Endometrium (tissue), 2 donors: ENCODE measurements around the gene UBA1.

Experiments
- FAIRE-seq: peaks from 2 replicates; lab custom pipeline; 2012; peaks lifted over from hg19 to GRCh38; lab: Jason Lieb, UNC
- donor health status: control.
- donor health status: control.

Gene UBA1

GRCh38 chrX:47169726-47170515 lies 23.7 kb upstream of the UBA1 start:
- FAIRE-seq, result no peak

DNA sequence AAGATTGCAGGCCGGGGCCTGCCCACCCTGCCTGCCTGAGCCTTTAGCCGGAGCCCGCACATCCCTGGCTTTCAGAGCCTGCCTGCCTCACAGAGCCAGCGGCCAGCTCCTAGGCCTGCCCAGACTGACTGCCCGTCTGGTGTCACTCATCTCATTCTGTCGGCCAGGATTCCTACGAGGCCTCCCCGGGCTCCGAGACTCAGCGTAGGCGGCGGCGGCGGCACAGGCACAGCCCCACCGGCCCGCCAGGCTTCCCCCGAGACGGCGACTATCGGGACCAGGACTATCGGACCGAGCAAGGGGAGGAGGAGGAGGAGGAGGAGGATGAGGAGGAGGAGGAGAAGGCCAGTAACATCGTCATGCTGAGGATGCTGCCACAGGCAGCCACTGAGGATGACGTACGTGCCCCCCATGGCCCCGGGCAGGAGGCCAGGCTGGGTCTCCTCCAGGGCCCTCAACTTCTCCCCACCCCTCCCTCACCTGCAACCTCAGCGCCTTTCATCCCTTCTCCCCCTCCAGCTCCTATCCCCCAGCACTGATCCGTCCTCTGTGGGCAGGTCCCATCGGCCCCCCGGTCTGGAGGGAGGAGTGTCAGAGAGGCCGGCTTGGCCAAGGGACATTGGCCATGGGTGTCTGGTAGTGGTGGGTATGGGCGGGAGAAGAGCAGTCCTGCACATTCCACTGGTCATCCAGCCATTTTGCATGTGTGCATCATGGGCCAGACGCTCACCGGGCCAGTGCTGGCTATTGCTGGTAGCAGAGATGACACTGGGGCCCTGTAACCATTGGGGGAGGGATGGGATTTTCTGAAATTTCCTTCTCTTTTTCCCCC lies 22.6 kb upstream of the UBA1 start:
- FAIRE-seq, result no peak

DNA sequence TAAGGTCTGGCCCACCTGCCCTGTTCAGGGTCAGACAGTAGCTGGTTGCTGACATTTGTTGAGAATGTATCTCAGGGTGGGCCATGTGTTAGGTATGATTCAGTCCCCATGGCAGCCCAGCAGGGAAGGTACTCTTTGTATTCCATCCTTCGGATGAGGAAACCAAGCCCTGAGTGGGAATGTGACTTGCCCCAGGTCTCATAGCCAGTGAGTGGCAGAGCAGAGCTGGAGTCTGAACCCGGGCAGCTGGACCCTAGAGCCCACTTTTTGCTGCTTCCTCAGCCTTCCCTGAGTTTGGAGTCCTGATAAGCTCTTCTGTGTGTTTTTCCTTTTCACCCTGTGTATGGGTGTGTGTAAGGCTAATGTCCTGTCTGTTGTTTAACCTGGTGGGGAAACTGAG lies 21.6 kb upstream of the UBA1 start:
- no peak for FAIRE-seq

DNA sequence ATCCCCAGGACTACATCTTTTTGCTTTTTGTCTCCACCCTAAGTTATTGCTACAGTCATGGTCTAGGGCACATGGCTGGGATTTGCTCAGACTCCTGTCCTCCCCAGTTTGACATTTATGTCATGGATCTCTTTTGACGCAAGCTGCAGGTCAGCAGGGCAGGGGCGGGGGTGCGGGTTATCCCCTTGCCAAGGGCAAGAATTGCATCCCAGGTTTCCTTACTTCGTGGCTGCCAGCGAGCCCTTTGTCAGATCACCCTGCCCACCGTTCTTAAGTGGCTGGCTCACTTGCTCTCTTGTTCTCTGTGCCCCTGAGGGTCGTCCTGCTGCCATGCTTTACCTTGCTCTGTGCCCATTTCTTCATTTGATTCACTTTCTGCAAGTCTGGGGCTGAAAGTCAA lies 21.1 kb upstream of the UBA1 start:
- no peak for FAIRE-seq

GRCh38 chrX:47172971-47173792 lies 20.4 kb upstream of the UBA1 start:
- FAIRE-seq, result no peak

GRCh38 chrX:47174376-47174775 lies 19.3 kb upstream of the UBA1 start:
- no peak for FAIRE-seq

- no peak for FAIRE-seq
These were observed 18.6 kb upstream of the UBA1 start for GRCh38 chrX:47174846-47175587.

DNA sequence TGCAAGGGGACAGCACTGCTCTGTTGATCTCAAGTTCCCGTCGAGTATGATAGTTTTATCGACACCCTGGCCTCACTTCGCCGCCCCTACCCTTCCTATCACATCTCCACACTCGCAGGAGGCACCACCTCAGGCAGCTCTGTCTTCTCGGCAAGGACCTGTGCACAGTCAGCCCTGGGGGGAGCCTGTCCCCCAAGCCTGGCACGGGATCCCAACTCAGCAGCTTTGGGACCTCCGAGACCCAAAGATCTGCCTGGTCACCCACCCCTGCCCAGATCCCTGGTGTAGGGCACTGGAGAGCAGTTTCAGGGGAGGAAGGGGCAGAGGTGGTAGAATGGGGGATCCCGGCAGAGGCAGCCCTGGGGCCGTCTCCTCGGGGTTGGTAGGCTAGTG lies 18.0 kb upstream of the UBA1 start:
- FAIRE-seq, result no peak

DNA sequence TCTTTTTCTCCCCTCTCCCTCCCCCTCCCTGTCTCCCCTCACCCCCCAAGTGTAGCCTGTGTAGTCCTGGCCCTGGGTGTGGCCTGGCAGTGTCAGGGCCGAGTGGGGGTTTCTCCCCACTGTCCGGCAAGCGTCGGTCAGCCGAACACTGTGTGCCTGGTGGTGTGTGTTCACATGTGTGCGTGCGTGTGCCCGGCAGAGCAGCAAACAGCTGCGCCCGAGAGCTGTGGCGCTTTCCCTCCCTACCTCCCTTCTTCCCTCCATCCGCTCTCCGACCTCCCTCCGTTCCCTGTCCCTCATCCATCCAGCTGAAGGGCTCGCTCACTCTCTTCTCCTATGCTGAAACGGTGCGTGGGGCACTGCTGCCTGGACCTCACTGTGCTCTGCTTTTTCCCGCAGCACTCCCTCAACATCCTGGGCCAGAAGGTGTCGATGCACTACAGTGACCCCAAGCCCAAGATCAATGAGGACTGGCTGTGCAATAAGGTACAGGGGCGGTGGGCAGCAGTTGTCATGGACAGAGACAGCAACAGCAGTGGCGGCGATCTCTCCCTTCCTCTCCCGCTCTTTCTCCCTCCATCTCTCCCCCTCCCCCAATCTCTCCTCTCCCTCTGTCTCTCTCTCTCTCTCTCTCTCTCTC lies 17.4 kb upstream of the UBA1 start:
- no peak for FAIRE-seq

DNA sequence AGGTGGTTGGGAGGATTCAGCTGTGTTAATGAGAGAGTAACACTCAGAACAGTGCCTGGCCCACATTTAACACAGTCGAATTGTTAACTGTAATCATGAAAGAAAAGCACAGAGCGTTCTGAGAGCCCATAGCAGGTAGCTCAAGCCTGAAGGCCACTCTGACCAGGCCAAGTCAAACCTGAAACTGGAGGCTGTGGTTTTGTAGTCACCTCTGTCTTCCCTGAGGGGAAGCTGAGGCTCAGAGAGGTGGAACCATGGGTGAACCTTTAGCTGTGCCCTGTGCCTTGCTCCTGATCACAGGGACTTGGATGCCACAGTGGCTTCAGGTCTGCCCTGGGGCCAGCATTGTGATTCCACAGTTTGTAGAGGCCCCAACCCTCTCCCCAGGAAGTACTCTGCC lies 16.6 kb upstream of the UBA1 start:
- FAIRE-seq, result no peak

- no peak for FAIRE-seq
These were observed 15.3 kb upstream of the UBA1 start for GRCh38 chrX:47178337-47178736.

DNA sequence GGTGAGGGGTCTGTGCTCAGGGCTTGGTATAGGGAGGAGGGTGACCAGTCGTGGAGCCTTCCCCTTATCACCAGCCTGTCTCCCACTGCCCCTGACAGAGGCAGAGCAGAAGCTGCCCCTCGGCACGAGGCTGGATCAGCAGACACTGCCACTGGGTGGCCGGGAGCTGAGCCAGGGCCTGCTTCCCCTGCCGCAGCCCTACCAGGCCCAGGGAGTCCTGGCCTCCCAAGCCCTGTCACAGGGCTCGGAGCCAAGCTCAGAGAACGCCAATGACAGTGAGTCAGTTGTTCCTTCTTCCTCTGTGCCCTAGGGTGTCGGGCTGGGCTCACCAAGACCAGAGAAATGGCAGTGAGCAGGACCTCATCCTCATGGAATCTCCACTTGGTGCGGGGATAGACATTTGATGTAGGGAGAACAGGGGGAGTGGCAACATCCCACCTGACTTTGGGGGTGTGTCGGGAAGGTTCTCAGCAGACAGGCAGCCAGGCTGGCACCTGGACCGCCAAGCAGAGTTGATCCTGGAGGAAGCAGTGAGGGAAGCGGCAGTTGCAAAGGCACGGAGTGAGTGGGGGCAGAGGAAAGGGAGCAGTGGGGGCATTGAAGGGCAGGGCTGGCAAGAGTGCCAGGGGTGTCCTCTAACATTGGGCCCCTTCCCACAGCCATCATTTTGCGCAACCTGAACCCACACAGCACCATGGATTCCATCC lies 14.3 kb upstream of the UBA1 start:
- no peak for FAIRE-seq

DNA sequence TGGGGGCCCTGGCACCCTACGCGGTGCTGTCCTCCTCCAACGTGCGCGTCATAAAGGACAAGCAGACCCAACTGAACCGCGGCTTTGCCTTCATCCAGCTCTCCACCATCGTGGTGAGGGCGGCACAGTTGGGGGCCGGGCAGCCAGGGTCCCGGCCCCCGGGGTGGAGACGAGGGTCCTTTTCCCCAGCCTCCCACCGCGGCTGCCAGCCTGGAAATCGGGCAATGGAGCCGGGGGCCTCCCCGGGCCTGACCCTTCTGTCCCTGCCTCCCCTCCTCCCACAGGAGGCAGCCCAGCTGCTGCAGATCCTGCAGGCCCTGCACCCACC lies 13.7 kb upstream of the UBA1 start:
- FAIRE-seq, result no peak

- no peak for FAIRE-seq
These were observed 13.3 kb upstream of the UBA1 start for GRCh38 chrX:47180346-47180745.

GRCh38 chrX:47181301-47181700 lies 12.3 kb upstream of the UBA1 start:
- no peak for FAIRE-seq

DNA sequence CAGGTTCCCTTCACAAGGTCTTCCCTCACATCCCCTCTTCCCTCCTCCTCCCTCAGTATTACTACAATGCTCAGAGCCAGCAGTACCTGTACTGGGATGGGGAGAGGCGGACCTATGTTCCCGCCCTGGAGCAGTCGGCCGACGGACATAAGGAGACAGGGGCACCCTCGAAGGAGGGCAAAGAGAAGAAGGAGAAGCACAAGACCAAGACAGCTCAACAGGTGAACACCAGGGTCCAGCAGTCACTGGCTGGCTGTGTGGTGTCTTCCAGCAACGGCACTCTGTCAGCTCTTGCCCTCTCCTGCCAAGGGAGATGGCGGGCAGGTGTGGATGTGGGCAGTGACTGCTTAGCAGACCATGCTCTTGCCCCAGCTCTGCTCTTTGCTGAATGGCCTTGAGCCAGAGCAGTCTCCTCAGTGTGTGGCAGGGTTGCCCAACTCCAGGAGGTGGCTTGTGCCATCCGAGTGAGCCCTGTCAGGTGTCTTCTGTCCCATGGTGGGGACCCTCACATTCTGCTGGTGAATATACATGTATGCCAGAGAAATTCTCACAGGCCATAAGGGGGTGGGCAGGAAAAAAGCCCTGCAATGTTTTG lies 11.4 kb upstream of the UBA1 start:
- no peak for FAIRE-seq

DNA sequence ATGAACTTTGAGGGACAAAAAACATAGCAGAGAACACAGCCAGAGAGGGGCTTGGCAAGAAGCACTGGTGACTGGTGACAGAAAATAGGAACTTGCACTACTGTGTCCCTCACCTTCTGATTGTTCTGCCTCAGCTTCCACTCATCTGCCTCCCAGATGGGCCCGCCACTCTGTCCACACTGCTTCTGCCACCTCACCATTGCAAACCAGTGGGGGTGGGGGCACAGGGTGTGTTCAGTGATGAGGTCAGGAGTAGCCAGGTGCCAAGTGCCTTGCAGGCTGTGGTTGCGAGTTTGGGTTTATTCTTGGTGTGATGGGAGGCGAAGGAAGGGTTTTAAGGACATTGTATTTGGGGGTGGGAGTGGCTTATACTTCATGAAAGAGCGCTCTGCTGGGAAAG lies 9.1 kb upstream of the UBA1 start:
- FAIRE-seq, result no peak

GRCh38 chrX:47185241-47185640 lies 8.4 kb upstream of the UBA1 start:
- FAIRE-seq, result no peak

DNA sequence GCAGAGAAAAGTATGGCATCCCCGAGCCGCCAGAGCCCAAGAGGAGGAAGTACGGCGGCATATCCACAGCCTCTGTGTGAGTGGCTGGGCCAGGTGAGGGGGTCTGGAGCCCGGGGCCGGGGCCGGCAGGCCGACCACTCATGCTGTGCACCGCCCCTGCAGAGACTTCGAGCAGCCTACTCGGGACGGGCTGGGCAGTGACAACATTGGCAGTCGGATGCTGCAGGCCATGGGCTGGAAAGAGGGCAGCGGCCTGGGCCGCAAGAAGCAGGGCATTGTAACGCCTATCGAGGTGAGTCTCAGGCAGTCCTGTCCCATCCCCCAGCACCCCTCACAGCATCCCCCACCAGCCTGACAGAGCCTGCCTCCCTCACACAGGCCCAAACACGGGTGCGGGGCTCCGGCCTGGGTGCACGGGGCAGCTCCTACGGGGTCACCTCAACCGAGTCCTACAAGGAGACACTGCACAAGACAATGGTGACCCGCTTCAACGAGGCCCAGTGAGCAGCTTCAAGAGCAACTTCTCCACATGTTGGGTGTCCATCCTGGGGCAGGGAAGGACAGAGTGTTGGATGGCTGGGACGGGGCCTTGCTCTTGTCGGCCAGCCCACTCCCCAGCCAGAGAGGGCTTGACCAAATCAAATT lies 7.4 kb upstream of the UBA1 start:
- FAIRE-seq, result no peak

DNA sequence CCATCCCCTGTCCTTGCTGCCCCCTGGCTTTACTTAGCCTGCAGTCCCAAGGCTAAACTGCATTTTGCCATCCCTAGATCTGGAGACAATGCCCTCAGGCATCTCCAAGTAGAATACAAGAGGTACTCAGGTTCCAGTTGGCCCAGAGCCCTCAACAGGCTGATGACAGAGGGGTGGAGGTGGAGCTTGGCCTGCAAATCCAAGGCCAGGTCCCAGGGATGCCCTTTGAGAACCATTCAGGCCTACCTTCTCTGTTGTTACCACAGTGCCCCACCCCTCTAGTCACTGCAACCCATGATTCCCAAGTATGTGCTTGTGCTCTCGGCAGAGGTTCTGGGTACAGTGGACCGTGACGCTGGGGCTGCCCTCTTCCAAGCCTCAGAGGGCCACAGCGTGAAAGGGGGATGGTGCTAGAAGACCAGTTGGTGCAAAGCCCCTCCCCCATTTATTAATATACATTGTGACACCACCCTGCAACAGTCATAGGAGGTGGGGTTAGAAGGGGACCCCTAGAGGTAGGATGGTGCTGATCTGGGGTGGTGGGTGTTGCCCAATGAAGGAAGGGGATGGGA lies 6.4 kb upstream of the UBA1 start:
- FAIRE-seq, result no peak
